ENCODE results near the gene SRCIN1.

The SRCIN1 gene

DNA sequence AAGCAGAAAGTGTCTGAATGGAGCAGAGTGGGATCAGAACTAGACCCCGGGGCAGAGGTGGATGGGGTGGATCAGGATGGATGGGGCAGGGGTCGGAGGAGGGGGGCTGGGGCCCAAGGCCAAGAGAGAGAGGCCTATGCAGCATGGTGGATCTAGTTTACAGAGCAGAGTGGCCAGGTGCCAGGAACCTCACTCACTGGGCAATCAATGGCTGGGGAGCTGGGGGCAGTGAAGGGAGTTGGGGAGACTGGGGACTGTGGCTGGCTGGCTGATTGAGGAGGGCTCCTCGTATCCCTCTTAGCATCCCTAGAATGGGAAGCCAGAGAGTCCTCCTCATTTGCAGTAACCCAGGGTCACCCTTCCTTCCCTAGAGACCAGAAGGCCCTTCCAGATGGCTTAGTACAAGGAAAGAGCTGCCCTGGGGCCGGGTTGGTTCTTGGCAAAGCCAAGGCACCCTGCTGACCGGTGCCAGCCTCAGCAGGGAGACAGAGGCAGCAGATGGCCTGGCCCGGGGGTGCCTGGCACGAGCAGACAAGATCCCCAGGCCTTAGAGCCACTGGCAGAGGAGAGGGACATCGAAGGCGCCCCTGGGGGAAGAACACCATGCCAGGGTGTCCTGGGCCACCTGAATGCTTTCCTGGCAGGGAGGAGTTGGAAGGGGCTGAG is 36.8 kb downstream of the SRCIN1 start:
- TF ChIP-seq SIN3A (IDR thresholded peaks at IDR 0.05; ENCODE audit: borderline replicate concordance, insufficient read depth, low read length) (no peak), TAF1 (IDR thresholded peaks at IDR 0.05; ENCODE audit: borderline replicate concordance, insufficient read depth, low read length) (no peak), FOXP2 (optimal IDR thresholded peaks at IDR 0.05; ENCODE audit: borderline replicate concordance, extremely low read depth, extremely low read length, insufficient read depth) (no peak), POLR2AphosphoS5 (IDR thresholded peaks at IDR 0.05; ENCODE audit: low read depth, low read length) (no peak)
- TF ChIP-seq, protein P1, sequence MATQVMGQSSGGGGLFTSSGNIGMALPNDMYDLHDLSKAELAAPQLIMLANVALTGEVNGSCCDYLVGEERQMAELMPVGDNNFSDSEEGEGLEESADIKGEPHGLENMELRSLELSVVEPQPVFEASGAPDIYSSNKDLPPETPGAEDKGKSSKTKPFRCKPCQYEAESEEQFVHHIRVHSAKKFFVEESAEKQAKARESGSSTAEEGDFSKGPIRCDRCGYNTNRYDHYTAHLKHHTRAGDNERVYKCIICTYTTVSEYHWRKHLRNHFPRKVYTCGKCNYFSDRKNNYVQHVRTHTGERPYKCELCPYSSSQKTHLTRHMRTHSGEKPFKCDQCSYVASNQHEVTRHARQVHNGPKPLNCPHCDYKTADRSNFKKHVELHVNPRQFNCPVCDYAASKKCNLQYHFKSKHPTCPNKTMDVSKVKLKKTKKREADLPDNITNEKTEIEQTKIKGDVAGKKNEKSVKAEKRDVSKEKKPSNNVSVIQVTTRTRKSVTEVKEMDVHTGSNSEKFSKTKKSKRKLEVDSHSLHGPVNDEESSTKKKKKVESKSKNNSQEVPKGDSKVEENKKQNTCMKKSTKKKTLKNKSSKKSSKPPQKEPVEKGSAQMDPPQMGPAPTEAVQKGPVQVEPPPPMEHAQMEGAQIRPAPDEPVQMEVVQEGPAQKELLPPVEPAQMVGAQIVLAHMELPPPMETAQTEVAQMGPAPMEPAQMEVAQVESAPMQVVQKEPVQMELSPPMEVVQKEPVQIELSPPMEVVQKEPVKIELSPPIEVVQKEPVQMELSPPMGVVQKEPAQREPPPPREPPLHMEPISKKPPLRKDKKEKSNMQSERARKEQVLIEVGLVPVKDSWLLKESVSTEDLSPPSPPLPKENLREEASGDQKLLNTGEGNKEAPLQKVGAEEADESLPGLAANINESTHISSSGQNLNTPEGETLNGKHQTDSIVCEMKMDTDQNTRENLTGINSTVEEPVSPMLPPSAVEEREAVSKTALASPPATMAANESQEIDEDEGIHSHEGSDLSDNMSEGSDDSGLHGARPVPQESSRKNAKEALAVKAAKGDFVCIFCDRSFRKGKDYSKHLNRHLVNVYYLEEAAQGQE (IDR thresholded peaks at IDR 0.05; ENCODE audit: insufficient read depth in 1 of 2, low read depth in 2 of 2, low read length in 2 of 2): no peak

DNA sequence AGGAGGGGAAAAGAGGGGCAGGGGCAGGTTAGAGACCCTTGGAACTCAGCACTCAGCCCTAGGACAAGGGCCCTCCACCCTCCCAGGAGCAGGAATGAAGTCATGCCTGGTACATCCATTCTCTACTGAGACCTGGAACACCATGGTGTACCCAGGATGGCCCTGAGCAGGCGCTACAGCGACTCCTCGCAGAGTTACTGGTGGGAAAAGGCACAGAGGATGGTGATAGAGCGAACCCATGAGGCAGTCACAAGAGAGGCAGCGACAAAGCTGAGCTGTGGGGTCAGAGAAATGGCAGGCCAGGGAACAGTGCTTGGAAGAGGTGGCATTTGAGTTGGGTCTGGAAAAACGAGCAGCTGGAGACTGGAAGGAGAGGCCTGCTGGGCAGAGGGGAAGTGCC is 37.5 kb downstream of the SRCIN1 start:
- TF ChIP-seq SIN3A (IDR thresholded peaks at IDR 0.05; ENCODE audit: borderline replicate concordance, insufficient read depth, low read length) (no peak), FOXP2 (optimal IDR thresholded peaks at IDR 0.05; ENCODE audit: borderline replicate concordance, extremely low read depth, extremely low read length, insufficient read depth) (no peak), TAF1 (IDR thresholded peaks at IDR 0.05; ENCODE audit: borderline replicate concordance, insufficient read depth, low read length) (no peak), POLR2AphosphoS5 (IDR thresholded peaks at IDR 0.05; ENCODE audit: low read depth, low read length) (no peak)
- TF ChIP-seq, protein P1 (IDR thresholded peaks at IDR 0.05; ENCODE audit: insufficient read depth in 1 of 2, low read depth in 2 of 2, low read length in 2 of 2): no peak

DNA sequence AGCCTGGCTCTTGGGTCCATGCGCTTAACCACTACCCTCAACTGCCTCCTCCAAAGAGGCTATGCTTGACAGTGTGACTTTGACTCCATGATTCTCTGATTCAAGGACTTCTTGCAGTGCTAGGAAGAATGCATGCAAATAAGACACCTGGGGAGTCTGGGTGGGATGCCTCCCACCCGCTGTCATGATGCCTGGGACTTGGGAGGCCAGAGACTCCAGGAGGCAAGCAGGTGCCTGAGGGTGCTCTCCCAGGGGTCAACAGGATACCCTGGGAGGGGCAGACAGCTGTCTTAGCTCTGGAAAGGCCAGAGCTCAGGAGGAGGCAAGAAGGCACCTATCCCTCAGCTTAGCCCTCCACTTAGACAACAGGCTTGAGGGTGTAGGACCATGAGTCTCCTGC is 38.4 kb downstream of the SRCIN1 start:
- TF ChIP-seq, protein P1 (IDR thresholded peaks at IDR 0.05; ENCODE audit: insufficient read depth in 1 of 2, low read depth in 2 of 2, low read length in 2 of 2): no peak
- no peak for TF ChIP-seq POLR2AphosphoS5 (IDR thresholded peaks at IDR 0.05; ENCODE audit: low read depth, low read length)
- no peak for TF ChIP-seq TAF1 (IDR thresholded peaks at IDR 0.05; ENCODE audit: borderline replicate concordance, insufficient read depth, low read length)
- TF ChIP-seq FOXP2 (optimal IDR thresholded peaks at IDR 0.05; ENCODE audit: borderline replicate concordance, extremely low read depth, extremely low read length, insufficient read depth): no peak
- TF ChIP-seq SIN3A (IDR thresholded peaks at IDR 0.05; ENCODE audit: borderline replicate concordance, insufficient read depth, low read length): no peak

DNA sequence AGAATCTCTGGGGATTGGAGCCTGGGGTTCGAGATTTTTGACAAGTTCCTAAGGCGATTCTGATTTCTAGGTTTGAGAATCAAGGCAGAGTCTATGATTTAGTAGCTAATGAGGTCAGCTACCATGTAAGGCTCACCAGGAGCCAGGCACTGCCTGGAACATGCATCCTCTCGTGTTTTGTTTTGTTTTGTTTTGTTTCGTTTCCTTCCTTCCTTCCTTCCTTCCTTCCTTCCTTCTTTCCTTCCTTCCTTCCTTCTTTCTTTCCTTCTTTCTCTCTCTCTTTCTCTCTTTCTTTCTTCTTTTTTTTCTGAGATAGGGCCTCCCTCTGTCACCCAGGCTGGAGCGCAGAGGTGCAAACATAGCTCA is 39.1 kb downstream of the SRCIN1 start:
- TF ChIP-seq, protein P1 (IDR thresholded peaks at IDR 0.05; ENCODE audit: insufficient read depth in 1 of 2, low read depth in 2 of 2, low read length in 2 of 2): no peak
- TF ChIP-seq SIN3A (IDR thresholded peaks at IDR 0.05; ENCODE audit: borderline replicate concordance, insufficient read depth, low read length): no peak
- TF ChIP-seq POLR2AphosphoS5 (IDR thresholded peaks at IDR 0.05; ENCODE audit: low read depth, low read length): no peak
- no peak for TF ChIP-seq FOXP2 (optimal IDR thresholded peaks at IDR 0.05; ENCODE audit: borderline replicate concordance, extremely low read depth, extremely low read length, insufficient read depth)
- TF ChIP-seq TAF1 (IDR thresholded peaks at IDR 0.05; ENCODE audit: borderline replicate concordance, insufficient read depth, low read length): no peak
